ENCODE results near the gene CCDC157.
A peak's percentile ranks its signal among the peaks of the same experiment; 100 is the strongest.

Gene CCDC157

GRCh38 chr22:30416403-30416802, 59.6 kb downstream of the CCDC157 start:
- DNase-seq (ENCODE audit: low spot score): no peak

GRCh38 chr22:30416837-30417236, 60.0 kb downstream of the CCDC157 start:
- DNase-seq (ENCODE audit: low spot score): no peak

- no peak for DNase-seq (ENCODE audit: low spot score)
Observed at GRCh38 chr22:30420347-30421125, 63.7 kb downstream of the CCDC157 start.

- no peak for DNase-seq (ENCODE audit: low spot score)
Observed at GRCh38 chr22:30421695-30422480, 65.1 kb downstream of the CCDC157 start.

GRCh38 chr22:30422481-30423300, 65.9 kb downstream of the CCDC157 start:
- DNase-seq (ENCODE audit: low spot score): peak; percentile 61

- peak; percentile 59 for DNase-seq (ENCODE audit: low spot score)
Observed at GRCh38 chr22:30423301-30423958, 66.6 kb downstream of the CCDC157 start.

- DNase-seq (ENCODE audit: low spot score): peak; percentile 100
Observed at GRCh38 chr22:30423959-30424533, 67.2 kb downstream of the CCDC157 start.

- DNase-seq (ENCODE audit: low spot score): no peak
Observed at GRCh38 chr22:30424534-30425326, 67.9 kb downstream of the CCDC157 start.

- no peak for DNase-seq (ENCODE audit: low spot score)
Observed at GRCh38 chr22:30425327-30425615, 68.5 kb downstream of the CCDC157 start.

GRCh38 chr22:30425616-30426387, 69.0 kb downstream of the CCDC157 start, which contains the start of gene MTFP1:
TSS of gene MTFP1 (plus strand) at chr22:30425768. CDS start at chr22:30425880, 112 bp downstream.
- no peak for DNase-seq (ENCODE audit: low spot score)

Measured in globus pallidus (tissue), 1 donor.